Lower leg skin (tissue), 4 donors: ENCODE results near the gene ZNF333. TPM values are rescaled to one million over a fixed set of nuclear protein-coding genes. Genes with fewer than 3 reads are reported as not detected.

ENCODE experiments used
- DNase-seq, 2 donors: peaks; one replicate each; pipeline ENCODE4 v3.0.0-alpha.2; 2019; ENCODE audit warnings: low spot score in 2 of 2
- H3K4me3 ChIP-seq: fragments of 200-600 bp; sonication (generic); 2 replicates; pipeline ENCODE4 v1.5.1; 2017; ENCODE audit warnings: mild to moderate bottlenecking, low read depth; ENCODE audit not compliant: poor library complexity, severe bottlenecking
- POLR2A ChIP-seq, 2 donors: fragments of 450-650 bp; IDR thresholded peaks; one replicate each; pipeline ENCODE4 v1.6.1; 2016 to 2017; ENCODE audit warnings: antibody characterized with exemption in 2 of 2, mild to moderate bottlenecking in 1 of 2, moderate library complexity in 1 of 2
- WGBS, 2 donors: methylation state at CpG; one replicate each; pipeline ENCODE4 v1.1.5; 2018; 5-methylcytosine and 5-hydroxymethylcytosine counted together
- intact Hi-C: fragments of 100-400 bp; cut with DNase I; formaldehyde crosslinking; loops from one replicate; pipeline ENCODE4 v1.15.0; 2023; ENCODE audit warnings: low total_unique reads
- total RNA-seq, 4 donors: library from RNA; depleted of rRNA; stranded (reverse); fragments of >200 nt; gene quantifications; one replicate each; pipeline ENCODE4 v1.1.0, GENCODE V29; 2016
- TF ChIP-seq, protein P1 (sequence below), 3 donors: fragments of 450-650 bp; IDR thresholded peaks; one replicate each; pipeline ENCODE4 v1.5.1; 2016; ENCODE audit warnings: antibody characterized with exemption in 3 of 3, mild to moderate bottlenecking in 3 of 3, moderate library complexity in 2 of 3

The ZNF333 gene
- total RNA-seq, 4 donors from 2014 or later = 14.0 to 26.8 (median 16.6) TPM

DNA sequence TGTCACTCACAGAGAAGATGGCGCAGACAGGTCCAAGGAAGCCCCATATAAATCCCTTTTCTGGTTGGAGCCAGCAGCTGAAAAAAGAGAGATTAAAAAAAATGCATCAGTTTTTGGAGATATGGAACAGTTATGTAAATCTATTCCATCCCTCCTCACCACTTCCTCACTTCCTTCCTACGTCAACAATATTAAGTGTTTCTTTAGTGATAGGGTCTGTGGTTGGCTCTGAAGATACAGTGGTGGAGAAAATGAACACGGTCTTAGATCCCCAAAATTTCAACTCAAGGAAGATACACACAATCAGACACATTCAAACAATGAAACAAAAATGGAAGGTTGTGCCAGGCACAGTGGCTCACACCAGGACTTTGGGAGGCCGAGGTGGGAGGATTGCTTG, 57.0 kb downstream of the ZNF333 start:
- DNase-seq = no peak
- TF ChIP-seq, protein P1, sequence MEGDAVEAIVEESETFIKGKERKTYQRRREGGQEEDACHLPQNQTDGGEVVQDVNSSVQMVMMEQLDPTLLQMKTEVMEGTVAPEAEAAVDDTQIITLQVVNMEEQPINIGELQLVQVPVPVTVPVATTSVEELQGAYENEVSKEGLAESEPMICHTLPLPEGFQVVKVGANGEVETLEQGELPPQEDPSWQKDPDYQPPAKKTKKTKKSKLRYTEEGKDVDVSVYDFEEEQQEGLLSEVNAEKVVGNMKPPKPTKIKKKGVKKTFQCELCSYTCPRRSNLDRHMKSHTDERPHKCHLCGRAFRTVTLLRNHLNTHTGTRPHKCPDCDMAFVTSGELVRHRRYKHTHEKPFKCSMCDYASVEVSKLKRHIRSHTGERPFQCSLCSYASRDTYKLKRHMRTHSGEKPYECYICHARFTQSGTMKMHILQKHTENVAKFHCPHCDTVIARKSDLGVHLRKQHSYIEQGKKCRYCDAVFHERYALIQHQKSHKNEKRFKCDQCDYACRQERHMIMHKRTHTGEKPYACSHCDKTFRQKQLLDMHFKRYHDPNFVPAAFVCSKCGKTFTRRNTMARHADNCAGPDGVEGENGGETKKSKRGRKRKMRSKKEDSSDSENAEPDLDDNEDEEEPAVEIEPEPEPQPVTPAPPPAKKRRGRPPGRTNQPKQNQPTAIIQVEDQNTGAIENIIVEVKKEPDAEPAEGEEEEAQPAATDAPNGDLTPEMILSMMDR (IDR thresholded peaks at IDR 0.05) = no peak
- TF ChIP-seq POLR2A (IDR thresholded peaks at IDR 0.05) = no peak
- WGBS, 2 donors = 90 to 91% methylated on average over 4 of the region's 4 CpGs
- no peak overlapping the region for H3K4me3 ChIP-seq
- intact Hi-C loops = no loop called here

- 67 to 74% methylated on average over 6 of the region's 6 CpGs for WGBS, 2 donors
- TF ChIP-seq POLR2A (IDR thresholded peaks at IDR 0.05) = no peak
- TF ChIP-seq, protein P1 (IDR thresholded peaks at IDR 0.05) = no peak
- intact Hi-C loops = no loop called here
- no peak for DNase-seq
- no peak overlapping the region for H3K4me3 ChIP-seq
Measured at GRCh38 chr19:14748601-14749000, 58.8 kb downstream of the ZNF333 start.

- H3K4me3 ChIP-seq = no peak overlapping the region
- TF ChIP-seq POLR2A (IDR thresholded peaks at IDR 0.05) = no peak
- TF ChIP-seq, protein P1 (IDR thresholded peaks at IDR 0.05) = no peak
- intact Hi-C loops = no loop called here
- 24 to 36% methylated on average over 16 of the region's 16 CpGs for WGBS, 2 donors
- no peak for DNase-seq
Measured at GRCh38 chr19:14758816-14759215, 69.0 kb downstream of the ZNF333 start.

DNA sequence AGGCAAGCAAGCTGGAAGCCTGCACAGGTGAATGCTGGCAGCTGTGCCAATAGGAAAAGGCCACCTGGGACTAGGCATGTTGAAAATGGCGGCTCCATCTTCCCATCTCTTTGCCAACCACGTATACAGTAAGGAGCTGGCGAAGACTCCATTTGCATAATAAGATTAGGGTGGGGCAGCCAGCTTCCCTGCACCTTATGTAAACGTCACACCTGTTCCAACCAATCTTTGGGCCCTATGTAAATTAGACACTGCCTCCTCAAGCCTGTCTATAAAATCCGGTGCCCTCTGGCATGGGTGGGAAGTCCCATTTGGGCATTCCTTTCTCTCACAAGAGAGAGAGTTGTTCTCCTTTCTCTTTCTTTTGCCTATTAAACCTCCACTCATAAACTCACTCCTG, 71.8 kb downstream of the ZNF333 start:
- no peak overlapping the region for H3K4me3 ChIP-seq
- intact Hi-C loops = no loop called here
- no peak for DNase-seq
- TF ChIP-seq, protein P1 (IDR thresholded peaks at IDR 0.05) = no peak
- no peak for TF ChIP-seq POLR2A (IDR thresholded peaks at IDR 0.05)
- WGBS, 2 donors = 34 to 40% methylated on average over 5 of the region's 5 CpGs

GRCh38 chr19:14762111-14762510, 72.3 kb downstream of the ZNF333 start:
- no peak for TF ChIP-seq POLR2A (IDR thresholded peaks at IDR 0.05)
- TF ChIP-seq, protein P1 (IDR thresholded peaks at IDR 0.05) = no peak
- DNase-seq = no peak
- 85 to 89% methylated on average over 2 of the region's 2 CpGs for WGBS, 2 donors
- no peak overlapping the region for H3K4me3 ChIP-seq
- intact Hi-C loops = no loop called here

DNA sequence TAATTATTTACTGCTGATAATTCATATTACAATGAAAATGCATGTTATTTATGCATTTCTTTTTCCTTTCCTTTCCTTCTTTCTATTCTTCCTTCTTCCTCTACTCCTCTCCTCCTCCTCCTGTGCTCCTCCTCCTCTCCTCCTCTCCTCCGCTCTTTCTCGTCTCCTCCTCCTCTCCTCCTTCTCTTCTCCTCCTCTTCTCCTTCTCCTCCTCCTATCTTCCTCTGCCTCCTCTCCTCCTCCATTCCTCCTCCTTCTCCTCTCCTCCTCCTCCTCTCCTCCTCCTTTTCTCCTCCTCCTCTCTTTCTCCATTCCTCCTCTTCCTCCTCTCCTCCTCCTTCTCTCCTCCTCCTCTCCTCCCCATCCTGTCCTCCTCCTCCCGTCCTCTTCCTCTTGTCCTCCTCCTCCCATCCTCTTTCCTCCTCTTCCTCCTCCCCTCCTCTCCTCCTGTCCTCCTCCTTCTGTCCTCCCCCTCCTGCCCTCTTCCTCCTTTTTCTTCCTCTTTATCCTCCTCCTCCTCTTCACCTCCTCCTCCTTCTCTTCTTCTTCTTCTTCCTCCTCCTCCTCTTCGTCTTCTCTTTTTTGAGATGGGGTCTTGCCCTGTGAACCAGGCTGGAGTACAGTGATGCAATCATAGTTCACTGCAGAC, 73.8 kb downstream of the ZNF333 start:
- DNase-seq = no peak
- 79 to 87% methylated on average over 4 of the region's 4 CpGs for WGBS, 2 donors
- intact Hi-C loops = no loop called here
- H3K4me3 ChIP-seq = no peak overlapping the region
- TF ChIP-seq POLR2A (IDR thresholded peaks at IDR 0.05) = no peak
- TF ChIP-seq, protein P1 (IDR thresholded peaks at IDR 0.05) = no peak
